Stimulated activated naive CD8-positive, alpha-beta T cell treated with anti-CD3 and anti-CD28 coated beads, Interleukin-15, amount 100 ng/mL, for 72 hours (primary cell): ENCODE results near the gene CIDEB.

ENCODE experiments used
- ATAC-seq: fragments of 150-1000 bp; cut with Tn5 transposase; 2 replicates; pipeline ENCODE4 v1.10.0; 2021; ENCODE audit warnings: mild to moderate bottlenecking, moderate library complexity
- DNase-seq, 2 donors: peaks; one replicate each; pipeline ENCODE4 v3.0.0; 2021 to 2022
- H3K27ac Mint-ChIP-seq, 2 donors: one replicate each; pipeline ENCODE4 v1.8.0; 2022; ENCODE audit warnings: mild to moderate bottlenecking in 2 of 2, mixed read lengths in 2 of 2, moderate library complexity in 2 of 2
- H3K27me3 Mint-ChIP-seq: one replicate; pipeline ENCODE4 v1.8.0; 2022; ENCODE audit warnings: mixed read lengths
- H3K4me1 Mint-ChIP-seq: one replicate; pipeline ENCODE4 v1.8.0; 2022; ENCODE audit warnings: mild to moderate bottlenecking, mixed read lengths
- H3K4me3 Mint-ChIP-seq, 2 donors: one replicate each; pipeline ENCODE4 v1.8.0; 2022; ENCODE audit warnings: mild to moderate bottlenecking in 2 of 2, mixed read lengths in 2 of 2, moderate library complexity in 1 of 2
- H3K9me3 Mint-ChIP-seq, 2 donors: one replicate each; pipeline ENCODE4 v1.8.0; 2022; ENCODE audit warnings: mixed read lengths in 2 of 2

Gene CIDEB

GRCh38 chr14:24290746-24291145 lies 17.0 kb downstream of the CIDEB start:
- Mint-ChIP-seq H3K27me3 (no peaks in the 10 kb centered on the region), H3K4me1 (peaks cover 53% of the 10 kb centered on the region), H3K4me3 (no peak overlapping the region), H3K27ac (no peak overlapping the region), H3K9me3 (no peaks in the 10 kb centered on the region)
- no peak for DNase-seq
- ATAC-seq = no peak

- peak; percentile 100 for ATAC-seq
- no peak overlapping the region for H3K27ac Mint-ChIP-seq
- peaks cover 59% of the 10 kb centered on the region for H3K4me1 Mint-ChIP-seq
- H3K4me3 Mint-ChIP-seq = peak overlapping the region; percentile 38 to 59
- peak; percentile 68 to 84 for DNase-seq
- no peaks in the 10 kb centered on the region for H3K27me3 Mint-ChIP-seq
- no peaks in the 10 kb centered on the region for H3K9me3 Mint-ChIP-seq
Observed at GRCh38 chr14:24289649-24290280, 18.0 kb downstream of the CIDEB start.

DNA sequence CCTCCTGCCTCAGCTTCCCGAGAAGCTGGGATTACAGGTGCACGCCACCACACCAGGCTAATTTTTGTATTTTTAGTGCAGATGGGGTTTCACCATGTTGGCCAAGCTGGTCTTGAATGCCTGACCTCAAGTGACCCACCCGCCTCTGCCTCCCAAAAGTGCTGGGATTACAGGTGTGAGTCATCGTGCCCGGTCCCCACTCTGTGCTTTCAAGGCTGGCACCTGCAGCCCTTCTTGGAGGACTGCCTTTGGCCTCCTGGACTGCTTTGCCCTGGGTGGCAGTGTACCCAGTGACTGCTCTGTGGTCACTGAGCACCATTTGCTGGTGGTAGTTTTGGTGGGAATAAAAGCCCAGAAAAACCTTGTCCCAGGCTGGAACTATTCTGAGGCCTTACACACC lies 20.8 kb downstream of the CIDEB start:
- H3K9me3 Mint-ChIP-seq = no peaks in the 10 kb centered on the region
- H3K4me1 Mint-ChIP-seq = peaks cover 59% of the 10 kb centered on the region
- no peak for ATAC-seq
- H3K4me3 Mint-ChIP-seq = no peak overlapping the region
- no peak for DNase-seq
- no peak overlapping the region for H3K27ac Mint-ChIP-seq
- no peaks in the 10 kb centered on the region for H3K27me3 Mint-ChIP-seq

DNA sequence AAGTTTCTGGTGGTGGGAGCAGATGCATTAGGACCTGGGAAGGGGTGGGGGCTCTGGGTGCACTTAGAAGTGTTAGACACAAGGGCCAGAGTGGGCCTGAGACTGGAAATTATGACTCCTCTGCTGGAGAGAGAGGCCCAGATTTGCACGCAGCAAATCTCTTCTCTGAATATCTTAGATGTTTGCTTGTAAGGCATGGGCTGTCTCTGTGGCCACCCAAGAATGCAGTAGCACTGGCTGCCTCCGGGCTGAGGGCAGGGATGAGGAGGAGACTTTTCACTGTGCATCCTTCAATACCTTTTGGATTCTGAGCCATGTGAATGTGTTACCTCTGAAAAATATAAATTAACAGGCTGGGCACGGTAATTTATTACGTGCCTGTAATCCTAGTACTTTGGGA lies 22.4 kb downstream of the CIDEB start:
- Mint-ChIP-seq H3K4me3 (no peak overlapping the region), H3K27ac (peak overlapping the region in 1 of 2 donors; percentile 27), H3K9me3 (no peaks in the 10 kb centered on the region), H3K27me3 (no peaks in the 10 kb centered on the region), H3K4me1 (peaks cover 48% of the 10 kb centered on the region)
- DNase-seq (no peak), ATAC-seq (no peak)

- Mint-ChIP-seq H3K27me3 (no peaks in the 10 kb centered on the region), H3K4me1 (peaks cover 48% of the 10 kb centered on the region), H3K27ac (peak overlapping the region in 1 of 2 donors; percentile 72)
Observed at GRCh38 chr14:24284501-24285035, 23.2 kb downstream of the CIDEB start.

DNA sequence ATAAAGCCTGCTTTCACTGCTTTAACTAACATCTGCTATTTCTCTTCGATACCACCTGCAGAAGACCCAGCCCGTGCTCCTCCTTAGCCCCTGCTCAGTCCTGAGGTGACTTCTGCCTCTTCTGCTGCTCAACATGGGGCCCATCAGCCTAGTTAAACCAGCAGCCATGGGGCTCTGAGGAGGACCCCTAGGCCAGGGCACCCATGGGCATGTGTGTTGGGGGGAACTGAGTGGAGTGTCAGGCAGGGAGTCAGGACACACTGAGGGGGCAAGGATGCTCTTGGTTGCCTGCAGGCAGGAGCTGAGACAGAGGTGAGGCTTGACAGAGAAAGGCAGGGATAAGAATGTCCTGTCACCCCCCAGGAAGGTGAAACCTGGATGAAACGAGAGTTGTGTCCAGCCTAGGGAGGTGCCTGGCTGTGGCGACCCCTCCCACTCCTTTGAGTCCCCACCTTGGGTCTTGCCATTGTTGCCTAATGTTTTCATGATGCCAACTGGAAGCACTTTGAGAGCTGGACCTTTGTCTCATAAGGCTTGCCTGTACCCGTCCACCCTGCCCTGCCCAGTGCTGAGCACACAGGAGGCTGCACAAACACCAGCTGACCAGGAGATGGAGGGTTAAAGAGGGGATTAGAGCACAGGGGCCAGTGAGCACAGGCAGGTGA lies 23.8 kb downstream of the CIDEB start:
- H3K27me3 Mint-ChIP-seq = no peaks in the 10 kb centered on the region
- DNase-seq = no peak
- peaks cover 48% of the 10 kb centered on the region for H3K4me1 Mint-ChIP-seq
- no peaks in the 10 kb centered on the region for H3K9me3 Mint-ChIP-seq
- no peak overlapping the region for H3K27ac Mint-ChIP-seq
- H3K4me3 Mint-ChIP-seq = no peak overlapping the region
- ATAC-seq = no peak

More at GRCh38 chr14:24284501-24285035, 23.2 kb downstream of the CIDEB start:
- H3K9me3 Mint-ChIP-seq = no peaks in the 10 kb centered on the region
- DNase-seq (no peak), ATAC-seq (no peak)
- H3K4me3 Mint-ChIP-seq = no peak overlapping the region

- no peak for DNase-seq
- Mint-ChIP-seq H3K4me3 (no peak overlapping the region), H3K4me1 (peaks cover 52% of the 10 kb centered on the region), H3K27me3 (no peaks in the 10 kb centered on the region), H3K27ac (no peak overlapping the region), H3K9me3 (peaks cover 0 to 6% of the 10 kb centered on the region in 2 donors)
- no peak for ATAC-seq
Observed at GRCh38 chr14:24282736-24283135, 25.0 kb downstream of the CIDEB start.

DNA sequence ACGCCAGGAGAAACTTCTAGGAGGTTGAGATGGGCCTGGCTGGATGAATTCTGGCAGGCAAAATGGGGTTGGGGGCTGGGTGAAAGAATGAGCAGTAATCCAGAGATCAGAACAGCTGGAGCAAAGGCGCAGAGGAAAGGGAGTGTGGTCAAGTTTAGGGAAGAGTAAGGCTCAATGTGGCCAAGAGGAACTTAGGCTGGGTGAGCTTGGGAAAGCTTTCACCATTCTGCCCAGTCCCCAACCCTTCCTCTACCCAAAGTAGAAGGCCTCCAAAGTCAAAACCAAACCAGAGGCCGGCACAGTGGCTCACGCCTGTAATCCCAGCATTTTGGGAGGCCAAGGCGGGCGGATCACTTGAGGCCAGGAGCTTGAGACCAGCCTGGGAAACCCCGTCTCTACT lies 26.1 kb downstream of the CIDEB start:
- no peaks in the 10 kb centered on the region for H3K27me3 Mint-ChIP-seq
- H3K27ac Mint-ChIP-seq = no peak overlapping the region
- peaks cover 0 to 6% of the 10 kb centered on the region in 2 donors for H3K9me3 Mint-ChIP-seq
- peaks cover 54% of the 10 kb centered on the region for H3K4me1 Mint-ChIP-seq
- ATAC-seq = no peak
- no peak for DNase-seq
- H3K4me3 Mint-ChIP-seq = no peak overlapping the region

- Mint-ChIP-seq H3K9me3 (peaks cover 0 to 6% of the 10 kb centered on the region in 2 donors), H3K4me1 (peaks cover 55% of the 10 kb centered on the region), H3K27ac (peak overlapping the region; percentile 44 to 45), H3K27me3 (no peaks in the 10 kb centered on the region), H3K4me3 (no peak overlapping the region)
- DNase-seq = no peak
- no peak for ATAC-seq
Observed at GRCh38 chr14:24280797-24281460, 26.8 kb downstream of the CIDEB start.

DNA sequence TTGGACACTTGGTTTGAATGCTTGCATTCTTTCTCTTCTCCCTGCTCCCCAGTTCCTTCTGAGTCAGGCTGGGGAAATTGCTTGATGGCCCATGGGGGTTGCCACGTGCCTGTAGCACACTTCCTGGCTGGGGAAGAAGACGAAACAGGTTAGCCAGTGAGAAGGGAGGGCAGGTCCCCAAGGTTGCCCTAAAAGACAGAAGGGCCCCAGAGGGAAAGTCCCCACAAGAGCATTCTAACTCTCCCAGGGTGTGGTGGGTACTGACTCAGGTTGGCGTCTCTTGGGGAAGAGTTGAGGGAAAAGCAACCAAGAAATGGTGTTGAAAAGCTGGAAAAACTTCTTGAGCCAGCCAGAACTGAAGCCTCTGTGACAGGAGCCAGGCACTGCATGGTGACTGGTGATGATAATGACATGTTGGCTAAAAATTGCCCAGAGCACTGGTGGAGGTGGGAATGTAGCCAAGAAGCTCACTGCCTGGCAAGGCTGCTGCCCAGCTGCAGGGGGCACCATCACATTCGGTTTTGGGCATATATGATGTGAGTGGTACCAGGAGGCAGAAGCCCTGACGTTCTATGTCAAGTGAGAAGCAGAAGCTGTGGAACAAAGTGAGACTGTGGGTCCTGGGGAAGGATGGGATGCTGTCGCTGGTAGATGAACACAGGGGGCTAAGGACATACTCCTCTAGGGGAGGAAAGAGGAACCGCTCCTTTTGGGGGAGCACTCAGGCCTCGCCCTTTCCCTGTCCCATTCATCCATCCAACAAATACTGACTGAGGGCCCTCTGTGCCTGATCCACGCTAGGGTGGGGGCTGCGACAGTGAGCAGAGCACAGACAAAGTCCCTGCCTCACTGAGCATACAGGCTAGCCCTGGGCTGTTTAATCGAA lies 28.2 kb downstream of the CIDEB start:
- Mint-ChIP-seq H3K27me3 (no peaks in the 10 kb centered on the region), H3K9me3 (peaks cover 0 to 6% of the 10 kb centered on the region in 2 donors), H3K4me1 (peaks cover 56% of the 10 kb centered on the region), H3K4me3 (peak overlapping the region; percentile 66 to 69), H3K27ac (peak overlapping the region; percentile 14 to 76)
- DNase-seq (peak; percentile 39 to 70), ATAC-seq (peak; percentile 94)

DNA sequence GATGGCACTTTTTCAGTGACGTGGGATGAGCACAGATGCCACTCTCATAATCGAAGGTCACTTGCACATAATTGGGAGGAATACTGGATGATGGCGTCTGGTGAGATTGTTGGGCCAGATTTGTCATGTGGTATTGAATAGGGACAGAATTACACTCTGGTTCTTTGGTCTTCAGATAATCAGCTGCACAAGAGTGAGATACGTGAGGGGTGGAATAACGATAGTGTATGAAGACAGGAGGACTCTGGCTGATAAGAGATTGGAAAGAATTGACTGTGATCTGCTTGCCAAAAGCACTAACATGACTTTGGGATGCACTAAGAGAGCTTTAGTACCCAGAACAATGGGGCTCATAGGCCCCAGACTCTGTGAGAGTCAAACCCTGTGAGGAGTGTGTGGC lies 29.4 kb downstream of the CIDEB start:
- H3K4me1 Mint-ChIP-seq = peaks cover 65% of the 10 kb centered on the region

GRCh38 chr14:24277606-24278321 lies 30.0 kb downstream of the CIDEB start:
- Mint-ChIP-seq H3K9me3 (peaks cover 0 to 6% of the 10 kb centered on the region in 2 donors), H3K4me1 (peaks cover 72% of the 10 kb centered on the region), H3K27me3 (no peaks in the 10 kb centered on the region), H3K4me3 (peak overlapping the region in 1 of 2 donors; percentile 14), H3K27ac (peak overlapping the region in 1 of 2 donors; percentile 71)
- ATAC-seq (no peak), DNase-seq (no peak)

More for the DNA sequence above, 29.4 kb downstream of the CIDEB start:
- peaks cover 0 to 6% of the 10 kb centered on the region in 2 donors for H3K9me3 Mint-ChIP-seq
- ATAC-seq (no peak), DNase-seq (no peak)
- peak overlapping the region; percentile 14 to 24 for H3K4me3 Mint-ChIP-seq
- H3K27ac Mint-ChIP-seq = peak overlapping the region in 1 of 2 donors; percentile 71
- H3K27me3 Mint-ChIP-seq = no peaks in the 10 kb centered on the region

GRCh38 chr14:24277071-24277470 lies 30.7 kb downstream of the CIDEB start:
- H3K9me3 Mint-ChIP-seq = peaks cover 0 to 6% of the 10 kb centered on the region in 2 donors
- H3K27me3 Mint-ChIP-seq = no peaks in the 10 kb centered on the region
- H3K27ac Mint-ChIP-seq = peak overlapping the region; percentile 4 to 51
- peaks cover 79% of the 10 kb centered on the region for H3K4me1 Mint-ChIP-seq
- ATAC-seq (no peak), DNase-seq (no peak)
- no peak overlapping the region for H3K4me3 Mint-ChIP-seq

- peaks cover 71% of the 10 kb centered on the region for H3K4me1 Mint-ChIP-seq
- ATAC-seq = peak; percentile 61
- peak overlapping the region; percentile 74 to 81 for H3K27ac Mint-ChIP-seq
- peak; percentile 46 to 76 for DNase-seq
- H3K4me3 Mint-ChIP-seq = peak overlapping the region; percentile 44 to 64
- H3K27me3 Mint-ChIP-seq = no peaks in the 10 kb centered on the region
- H3K9me3 Mint-ChIP-seq = peaks cover 0 to 6% of the 10 kb centered on the region in 2 donors
Observed at GRCh38 chr14:24274101-24274543, 33.7 kb downstream of the CIDEB start.
